Middle frontal gyrus (tissue), 1 donor: ENCODE results near the gene ARHGAP23.
"Not testable (repeated sequence)": the region's sequence is repeated elsewhere in the genome, so short reads cannot be mapped to it uniquely, and the experiment has no call there.

ENCODE experiments used
- DNase-seq: peaks from one replicate; pipeline ENCODE4 v3.0.0-alpha.2; 2015; ENCODE audit warnings: low spot score; ENCODE audit errors: extremely low spot score

ARHGAP23 gene

DNA sequence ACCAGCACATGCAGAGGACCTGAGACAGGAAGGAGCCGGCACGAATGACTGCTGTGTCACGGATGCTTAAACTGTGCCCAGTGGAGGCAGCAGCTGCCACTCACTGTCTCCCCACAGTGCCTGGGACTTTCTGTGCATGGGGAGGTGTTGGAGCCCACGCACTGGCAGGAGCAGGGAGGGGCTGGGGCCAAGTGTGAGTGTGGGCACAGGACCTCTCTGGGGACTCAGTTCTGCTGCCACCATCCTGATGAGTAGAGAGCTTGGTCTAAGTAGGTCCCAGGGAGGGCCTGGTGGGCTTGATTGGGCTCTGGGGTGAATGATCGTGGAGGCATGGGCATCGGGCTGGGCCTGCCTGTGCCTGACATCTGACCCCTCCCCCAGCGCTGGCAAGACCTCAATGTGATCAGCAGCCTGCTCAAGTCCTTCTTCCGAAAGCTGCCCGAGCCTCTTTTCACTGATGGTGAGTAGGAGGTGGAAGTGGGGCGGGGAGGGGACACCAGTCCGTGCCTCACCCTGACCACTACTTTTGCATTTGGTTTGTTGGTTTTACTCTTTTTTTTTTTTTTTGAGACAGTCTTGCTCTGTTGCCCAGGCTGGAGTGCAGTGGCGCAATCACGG lies 57.5 kb downstream of the ARHGAP23 start:
- not testable (repeated sequence) for DNase-seq

GRCh38 chr17:38489774-38490173 lies 61.5 kb downstream of the ARHGAP23 start:
- not testable (repeated sequence) for DNase-seq

- DNase-seq: not testable (repeated sequence)
Measured at GRCh38 chr17:38491346-38492066, 63.2 kb downstream of the ARHGAP23 start.

GRCh38 chr17:38492067-38493040 lies 64.1 kb downstream of the ARHGAP23 start:
- peak; percentile 63 for DNase-seq

DNA sequence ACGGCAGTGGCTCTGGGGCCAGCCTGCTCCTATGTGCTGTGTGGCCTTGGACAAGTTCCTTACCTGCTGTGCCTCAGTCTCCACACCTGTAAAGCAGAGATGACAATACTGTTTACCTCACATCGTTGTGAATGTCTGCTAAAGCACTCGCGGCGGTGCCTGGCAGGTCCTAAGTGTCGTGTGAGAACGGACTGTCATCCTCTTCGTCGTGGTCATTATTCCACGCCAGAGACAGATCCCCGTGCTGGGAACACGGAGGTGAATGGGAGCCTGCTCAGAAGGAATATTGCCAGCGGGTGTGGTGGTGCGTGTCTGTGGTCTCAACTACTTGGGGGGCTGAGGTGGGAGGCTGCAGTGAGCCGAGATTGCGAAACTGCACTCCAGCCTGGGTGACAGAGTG lies 65.9 kb downstream of the ARHGAP23 start:
- not testable (repeated sequence) for DNase-seq

- not testable (repeated sequence) for DNase-seq
Measured at GRCh38 chr17:38497656-38498055, 69.4 kb downstream of the ARHGAP23 start.

GRCh38 chr17:38498353-38498752 lies 70.1 kb downstream of the ARHGAP23 start:
- no peak for DNase-seq

- DNase-seq: not testable (repeated sequence)
Measured at GRCh38 chr17:38499230-38499629, 71.0 kb downstream of the ARHGAP23 start.

GRCh38 chr17:38501718-38502117 lies 73.5 kb downstream of the ARHGAP23 start:
- DNase-seq: not testable (repeated sequence)

DNA sequence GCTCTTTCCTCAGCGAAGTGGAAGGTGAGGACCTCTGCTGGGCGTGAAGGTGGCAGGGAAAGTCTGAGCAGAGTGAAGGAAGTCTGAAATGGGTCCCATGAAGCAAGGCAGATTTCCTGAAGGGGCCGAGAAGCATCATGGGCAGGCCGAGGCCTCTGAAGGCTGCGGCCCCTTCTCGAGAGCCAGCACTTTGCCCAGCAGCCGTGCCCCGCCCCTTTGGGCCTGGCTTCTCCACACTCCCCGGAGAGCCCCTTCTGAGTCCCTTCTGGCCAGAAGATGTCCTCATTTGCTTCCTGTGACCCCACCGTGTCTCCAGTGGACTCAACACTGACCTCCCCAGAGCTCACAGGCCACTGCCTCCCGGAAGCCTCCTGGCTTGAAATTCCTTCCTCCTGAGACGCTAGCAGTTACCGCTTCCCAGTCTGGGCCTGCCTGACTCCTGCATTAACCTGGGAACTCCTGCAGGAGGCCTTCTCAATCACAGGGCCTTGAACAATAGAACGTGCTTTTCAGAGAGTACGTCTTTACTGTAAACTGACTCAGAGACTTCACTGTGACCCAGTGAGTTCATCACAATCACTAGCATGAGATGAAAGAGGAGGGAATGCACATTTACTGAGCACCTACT lies 75.1 kb downstream of the ARHGAP23 start:
- not testable (repeated sequence) for DNase-seq

GRCh38 chr17:38504216-38504615 lies 76.0 kb downstream of the ARHGAP23 start:
- no peak for DNase-seq

DNA sequence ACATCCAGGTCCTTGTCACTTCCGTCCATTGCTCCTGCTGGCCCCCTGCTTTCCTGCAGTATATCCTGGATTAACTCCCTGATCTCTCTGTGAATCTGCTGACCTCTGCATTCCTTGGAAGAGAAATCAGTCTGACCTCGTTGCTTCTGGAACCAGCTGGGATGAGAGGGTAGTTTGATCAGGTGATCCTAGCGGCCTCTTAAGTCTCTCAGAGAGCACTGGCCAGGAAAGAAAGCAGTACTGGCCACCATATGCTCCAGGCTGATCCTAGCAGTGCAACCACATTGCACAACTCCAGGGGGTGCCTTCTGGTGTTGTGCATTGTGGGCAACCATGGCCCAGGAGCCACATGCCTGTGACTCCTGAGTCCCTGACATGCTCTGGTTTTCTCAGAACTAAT lies 79.2 kb downstream of the ARHGAP23 start:
- no peak for DNase-seq

DNA sequence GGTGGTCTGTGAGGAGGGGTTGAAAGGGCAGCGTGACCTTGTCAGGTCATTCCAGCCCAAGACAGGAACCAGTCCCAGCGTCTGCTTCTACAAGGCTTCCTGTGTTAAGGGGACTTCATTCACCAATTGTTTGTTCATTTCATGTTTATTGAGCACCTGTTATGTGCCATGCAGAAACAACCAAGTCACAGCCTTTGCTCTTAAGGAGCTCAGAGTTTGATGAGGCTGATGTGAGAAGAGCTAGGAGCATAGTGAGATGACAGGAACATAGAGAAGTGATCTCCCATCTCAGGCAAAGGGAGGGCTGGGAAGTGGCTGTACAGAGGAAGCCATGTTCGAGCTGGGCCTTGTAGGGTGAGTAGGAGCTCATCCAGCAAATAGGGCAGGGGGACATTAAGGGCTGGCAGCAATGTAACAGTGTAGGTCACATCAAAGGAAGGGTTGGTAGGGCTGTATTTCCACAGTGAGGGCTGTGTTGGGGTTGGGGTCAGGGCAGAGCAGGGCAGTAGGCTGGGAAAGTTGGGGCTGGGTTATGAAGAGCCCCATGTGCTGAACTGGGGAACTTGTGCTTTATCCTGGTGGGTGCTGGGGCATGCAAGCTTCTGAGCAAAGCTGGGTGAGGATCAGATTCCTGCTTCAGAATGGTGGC lies 79.8 kb downstream of the ARHGAP23 start:
- no peak for DNase-seq

DNA sequence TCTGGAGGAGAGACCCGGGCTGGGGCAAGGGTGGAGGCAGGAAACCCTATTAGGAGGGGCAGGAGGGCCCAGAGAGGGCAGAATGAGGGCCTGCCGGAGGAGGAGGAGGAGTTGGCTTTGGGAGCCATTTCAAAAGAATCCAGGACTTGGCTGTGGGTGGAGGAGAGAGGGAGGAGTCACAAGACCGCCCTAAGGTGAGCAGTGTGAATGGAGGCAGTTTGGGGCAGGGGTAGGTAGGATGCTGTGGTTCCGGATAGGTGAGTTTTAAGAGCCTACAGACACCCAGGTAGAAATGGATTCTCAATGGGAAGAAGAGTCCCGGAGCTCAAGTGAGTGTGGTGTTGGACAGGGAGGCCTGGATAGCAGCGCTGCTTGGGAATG lies 80.3 kb downstream of the ARHGAP23 start:
- DNase-seq: no peak

GRCh38 chr17:38508954-38509771 lies 80.9 kb downstream of the ARHGAP23 start:
- DNase-seq: peak; percentile 63

DNA sequence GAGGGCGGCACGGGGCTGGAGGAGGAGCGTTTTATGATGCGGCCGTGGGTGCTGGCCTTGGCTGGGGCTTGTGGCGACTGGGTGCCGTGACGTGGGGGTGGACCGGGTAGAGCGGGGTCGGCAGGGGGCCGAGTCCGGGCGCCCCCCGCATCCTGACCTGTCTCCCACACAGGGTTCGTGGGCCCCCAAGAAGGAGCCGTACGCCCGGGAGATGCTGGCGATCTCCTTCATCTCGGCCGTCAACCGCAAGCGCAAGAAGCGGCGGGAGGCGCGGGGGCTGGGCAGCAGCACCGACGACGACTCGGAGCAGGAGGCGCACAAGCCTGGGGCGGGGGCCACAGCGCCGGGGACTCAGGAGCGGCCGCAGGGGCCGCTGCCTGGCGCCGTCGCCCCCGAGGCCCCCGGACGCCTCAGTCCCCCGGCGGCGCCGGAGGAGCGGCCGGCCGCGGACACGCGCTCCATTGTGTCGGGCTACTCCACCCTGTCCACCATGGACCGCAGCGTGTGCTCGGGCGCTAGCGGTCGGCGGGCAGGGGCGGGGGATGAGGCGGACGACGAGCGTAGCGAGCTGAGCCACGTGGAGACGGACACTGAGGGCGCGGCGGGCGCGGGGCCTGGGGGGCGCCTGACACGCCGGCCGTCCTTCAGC lies 81.6 kb downstream of the ARHGAP23 start:
- no peak for DNase-seq

DNA sequence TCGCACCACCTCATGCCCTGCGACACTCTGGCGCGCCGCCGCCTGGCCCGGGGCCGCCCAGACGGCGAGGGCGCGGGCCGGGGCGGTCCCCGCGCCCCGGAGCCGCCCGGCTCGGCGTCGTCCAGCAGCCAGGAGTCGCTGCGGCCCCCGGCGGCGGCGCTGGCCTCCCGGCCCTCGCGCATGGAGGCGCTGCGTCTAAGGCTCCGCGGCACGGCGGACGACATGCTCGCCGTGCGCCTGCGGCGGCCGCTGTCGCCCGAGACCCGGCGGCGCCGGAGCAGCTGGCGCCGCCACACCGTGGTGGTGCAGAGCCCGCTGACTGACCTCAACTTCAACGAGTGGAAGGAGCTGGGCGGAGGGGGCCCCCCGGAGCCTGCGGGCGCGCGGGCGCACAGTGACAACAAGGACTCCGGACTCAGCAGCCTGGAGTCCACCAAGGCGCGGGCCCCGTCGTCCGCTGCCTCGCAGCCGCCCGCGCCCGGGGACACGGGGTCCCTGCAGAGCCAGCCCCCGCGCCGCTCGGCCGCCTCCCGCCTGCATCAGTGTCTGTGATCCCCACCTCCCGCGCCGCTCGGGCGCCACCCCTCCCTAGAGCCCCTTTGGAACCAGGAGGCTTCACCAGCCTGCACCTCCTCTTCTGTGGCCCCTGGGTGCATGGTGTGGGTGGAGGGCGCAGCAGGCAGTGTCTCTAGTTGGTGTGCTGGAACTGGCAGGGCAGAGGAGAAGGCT lies 82.3 kb downstream of the ARHGAP23 start:
- no peak for DNase-seq

DNA sequence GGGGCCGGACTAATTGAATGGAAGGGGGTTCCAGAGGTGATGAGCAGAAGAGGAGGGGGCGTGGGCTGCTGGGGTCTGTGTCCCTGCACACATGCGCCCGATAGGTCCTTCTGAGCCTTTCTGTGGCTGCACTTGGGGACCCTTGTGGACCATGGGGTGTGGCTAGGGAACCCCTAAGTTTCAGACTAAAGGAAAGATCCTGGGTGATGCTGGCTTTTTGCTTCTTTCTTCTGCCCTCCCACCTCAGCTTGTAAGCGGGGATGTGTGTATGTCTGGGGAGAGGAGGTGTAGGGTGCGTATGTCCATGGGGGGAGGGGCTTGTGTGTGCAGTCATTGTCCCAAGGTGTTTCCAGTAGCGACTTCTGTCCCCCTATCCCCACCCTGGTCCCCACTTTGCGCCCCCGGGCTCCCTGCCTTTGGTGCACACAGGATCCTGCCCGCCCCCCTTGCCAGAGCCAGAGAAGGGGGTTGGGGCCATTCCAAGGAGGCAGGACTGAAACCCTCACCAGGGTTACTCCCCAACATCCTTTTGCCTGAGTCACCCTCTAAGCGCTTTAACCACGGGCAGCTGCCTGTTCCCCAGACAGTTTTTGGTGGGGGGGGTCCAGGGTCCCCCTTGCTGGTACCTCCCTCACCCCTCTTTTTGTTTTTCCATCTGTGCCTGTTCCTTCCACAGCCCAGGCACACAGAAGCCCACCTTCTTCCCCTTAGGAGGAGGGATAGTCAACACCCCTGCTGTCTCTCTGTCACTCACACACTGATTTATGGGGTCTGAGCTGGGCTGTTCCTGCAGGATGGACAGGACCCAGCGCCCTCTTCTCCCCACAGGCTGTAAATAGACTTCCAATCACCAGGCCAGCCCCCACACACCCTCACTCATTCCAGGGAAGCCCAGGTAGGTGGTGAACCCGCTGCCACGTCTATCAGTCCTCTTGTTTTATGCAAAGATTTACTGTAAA lies 83.2 kb downstream of the ARHGAP23 start:
- DNase-seq: no peak
